ENCODE results near the gene MS4A10.
"Not testable (repeated sequence)": the region's sequence is repeated elsewhere in the genome, so short reads cannot be mapped to it uniquely, and the experiment has no call there.

Gene MS4A10

DNA sequence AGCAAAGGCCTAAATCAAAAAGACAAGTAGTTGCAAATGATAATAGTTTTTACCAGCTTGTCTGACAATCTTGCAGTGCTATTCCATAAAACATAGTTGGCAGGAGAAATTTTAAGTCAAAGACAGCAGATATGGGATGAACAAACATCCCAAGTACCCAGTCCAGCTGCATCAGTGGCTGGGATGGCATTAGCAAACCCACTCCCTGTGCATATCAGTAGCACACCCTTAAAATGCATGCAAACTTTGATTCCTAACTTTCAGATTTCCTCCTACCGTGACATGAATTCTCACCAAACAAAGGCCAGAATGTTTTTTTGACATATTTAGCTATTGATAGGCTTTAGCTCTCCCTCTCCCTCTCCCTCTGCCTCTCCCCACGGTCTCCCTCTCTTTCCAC is 29.0 kb downstream of the MS4A10 start:
- TF ChIP-seq CTCF (IDR thresholded peaks at IDR 0.05; ENCODE audit: control insufficient read depth, insufficient read depth, low read depth, low read length, missing control alignments) = no peak
- no peak overlapping the region for H3K4me3 ChIP-seq (ENCODE audit: control insufficient read depth, low read depth, low read length)
- DNase-seq (ENCODE audit: low read depth) = no peak

DNA sequence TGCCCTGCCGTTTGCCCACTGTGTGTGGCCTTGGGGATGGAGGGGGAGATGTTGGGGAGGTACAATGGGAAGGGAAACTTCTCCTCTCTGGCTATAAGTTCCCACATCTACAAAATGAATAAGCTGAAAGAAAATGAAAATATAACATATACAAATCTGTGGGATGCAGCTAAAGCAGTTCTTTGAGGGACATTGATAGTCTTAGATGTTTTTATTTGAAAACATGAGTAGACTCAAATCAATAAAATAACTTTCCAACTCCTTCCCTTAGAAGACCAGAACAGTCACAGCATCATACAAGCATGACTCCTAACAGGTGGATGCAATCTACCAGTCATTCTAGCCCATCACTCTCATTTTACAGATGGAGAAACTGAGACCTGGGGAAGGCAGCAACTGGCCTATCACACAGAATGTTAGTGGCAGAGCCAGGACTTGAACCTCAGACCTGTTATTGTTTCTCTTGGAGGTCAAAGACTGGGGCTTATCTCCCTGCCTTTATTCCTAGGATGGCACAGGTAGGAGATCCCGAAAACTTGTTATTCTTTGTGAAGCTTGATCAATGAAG is 31.5 kb downstream of the MS4A10 start:
- H3K4me3 ChIP-seq (ENCODE audit: control insufficient read depth, low read depth, low read length) = no peak overlapping the region
- TF ChIP-seq CTCF (IDR thresholded peaks at IDR 0.05; ENCODE audit: control insufficient read depth, insufficient read depth, low read depth, low read length, missing control alignments) = no peak
- DNase-seq (ENCODE audit: low read depth) = no peak

DNA sequence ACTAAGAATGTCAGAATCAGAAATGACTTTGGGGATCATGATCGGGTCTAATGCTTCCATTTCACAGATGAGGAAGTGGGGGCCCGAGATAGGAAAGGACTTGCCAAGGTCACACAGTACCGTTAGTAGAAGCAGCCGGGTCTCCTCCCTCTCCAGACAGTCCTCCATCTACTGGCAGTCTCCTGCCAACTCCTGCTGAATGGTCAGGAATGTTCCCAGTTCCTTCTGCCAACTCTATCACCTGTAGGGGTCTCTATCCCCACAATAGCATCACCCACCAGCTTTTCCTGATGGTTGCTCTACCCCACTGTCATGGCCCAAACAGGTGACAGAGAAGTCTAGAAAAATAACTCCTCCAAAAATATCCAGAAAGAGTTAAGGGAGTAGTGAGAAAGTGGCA is 32.9 kb downstream of the MS4A10 start:
- TF ChIP-seq CTCF (IDR thresholded peaks at IDR 0.05; ENCODE audit: control insufficient read depth, insufficient read depth, low read depth, low read length, missing control alignments) = no peak
- no peak overlapping the region for H3K4me3 ChIP-seq (ENCODE audit: control insufficient read depth, low read depth, low read length)
- no peak for DNase-seq (ENCODE audit: low read depth)

DNA sequence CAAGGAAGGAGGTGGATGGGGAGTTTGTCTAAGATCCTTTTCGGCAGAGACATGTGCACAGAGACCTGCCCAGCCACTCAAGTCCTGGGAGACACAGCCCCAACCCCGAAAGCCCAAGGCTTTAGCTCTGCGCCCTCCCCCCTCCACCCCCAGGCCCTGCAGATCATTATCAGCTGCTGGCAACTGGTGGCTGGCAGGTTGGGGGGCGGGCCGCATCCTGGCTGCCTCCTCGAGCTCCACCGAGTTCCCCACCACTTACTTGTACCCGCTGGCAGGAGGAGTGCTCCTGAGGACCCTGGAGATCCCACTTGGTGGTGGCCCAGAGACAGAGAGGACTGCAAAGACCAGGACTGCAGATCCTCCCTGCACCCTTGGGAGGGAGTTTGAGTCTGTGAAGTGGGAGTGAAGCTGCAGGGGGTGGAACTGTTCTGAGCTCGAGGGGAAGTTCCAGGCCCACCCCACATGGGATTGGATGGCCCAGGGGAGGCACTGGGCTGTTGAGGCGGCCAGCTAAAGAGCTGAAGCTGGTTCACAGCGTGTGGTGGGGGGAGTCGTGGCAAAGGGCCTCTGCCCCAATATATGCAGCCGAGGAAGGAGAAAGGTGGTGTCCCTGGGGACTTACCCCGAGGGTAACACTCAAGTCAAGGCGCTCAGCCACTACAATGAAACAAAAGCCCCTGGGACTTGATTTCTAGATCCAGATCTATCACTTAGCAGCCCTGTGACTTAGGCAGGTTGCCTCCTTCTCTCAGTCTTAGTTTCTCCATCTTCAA is 36.9 kb downstream of the MS4A10 start:
- no peak overlapping the region for H3K4me3 ChIP-seq (ENCODE audit: control insufficient read depth, low read depth, low read length)
- no peak for TF ChIP-seq CTCF (IDR thresholded peaks at IDR 0.05; ENCODE audit: control insufficient read depth, insufficient read depth, low read depth, low read length, missing control alignments)
- no peak for DNase-seq (ENCODE audit: low read depth)

- H3K4me3 ChIP-seq (ENCODE audit: control insufficient read depth, low read depth, low read length); DNase-seq (ENCODE audit: low read depth): not testable (repeated sequence)
These were observed 38.7 kb downstream of the MS4A10 start for GRCh38 chr11:60823745-60824306.

GRCh38 chr11:60825118-60825517 is 40.0 kb downstream of the MS4A10 start:
- TF ChIP-seq CTCF (IDR thresholded peaks at IDR 0.05; ENCODE audit: control insufficient read depth, insufficient read depth, low read depth, low read length, missing control alignments) = no peak
- H3K4me3 ChIP-seq (ENCODE audit: control insufficient read depth, low read depth, low read length) = no peak overlapping the region
- DNase-seq (ENCODE audit: low read depth) = no peak

DNA sequence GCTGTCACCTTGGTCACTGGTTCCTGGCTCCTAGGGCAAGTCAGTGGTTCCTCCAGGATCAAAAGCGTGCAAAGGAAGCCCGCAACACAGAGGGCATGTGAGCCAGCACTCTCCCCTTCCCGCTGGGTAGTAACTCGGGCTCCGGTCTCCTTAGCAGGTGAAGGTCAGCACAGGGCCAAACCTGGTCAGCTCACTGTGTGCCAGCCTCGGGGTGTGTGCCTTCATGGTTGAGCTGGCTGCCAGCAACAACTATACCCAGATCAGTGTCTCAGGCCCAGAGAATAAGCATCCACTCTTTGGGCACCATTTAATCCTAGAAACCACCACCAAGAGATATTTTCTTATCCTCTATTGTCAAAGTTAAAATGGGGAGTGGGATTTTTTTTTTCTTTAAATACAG is 40.7 kb downstream of the MS4A10 start:
- no peak for TF ChIP-seq CTCF (IDR thresholded peaks at IDR 0.05; ENCODE audit: control insufficient read depth, insufficient read depth, low read depth, low read length, missing control alignments)
- H3K4me3 ChIP-seq (ENCODE audit: control insufficient read depth, low read depth, low read length) = no peak overlapping the region
- no peak for DNase-seq (ENCODE audit: low read depth)
